GM10266 (cell line): ENCODE data around the gene TSPAN5.

ENCODE experiments used
- DNase-seq: peaks from one replicate; pipeline ENCODE4 v3.0.0; 2012; ENCODE audit errors: extremely low spot score
- CTCF ChIP-seq: IDR thresholded peaks from 2 replicates; pipeline ENCODE4 v1.5.1; 2012; ENCODE audit warnings: mild to moderate bottlenecking, low read depth; ENCODE audit not compliant: control insufficient read depth, insufficient read depth; ENCODE audit errors: missing control alignments

The TSPAN5 gene

DNA sequence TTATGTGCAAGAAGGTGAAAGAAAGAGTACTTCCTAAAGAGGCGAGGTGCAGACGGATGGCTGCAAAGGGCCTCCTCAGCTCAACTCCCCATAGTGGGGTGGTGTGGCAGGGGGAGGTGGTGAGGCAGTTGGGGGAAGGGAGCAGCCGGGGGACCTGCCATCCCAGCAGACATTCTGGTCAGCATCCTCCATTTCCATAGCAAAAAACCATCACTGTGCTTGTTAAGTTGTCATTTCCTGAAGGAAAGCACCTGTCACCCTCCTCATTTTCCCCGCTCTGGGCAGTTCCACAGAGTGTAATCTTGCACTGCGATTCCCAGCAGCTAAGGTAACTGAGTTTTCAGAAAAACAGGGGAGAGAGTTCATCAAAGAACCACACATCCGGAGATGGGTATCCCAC, 51.5 kb downstream of the TSPAN5 start:
- TF ChIP-seq CTCF = no peak

GRCh38 chr4:98605216-98605615, 53.2 kb downstream of the TSPAN5 start:
- TF ChIP-seq CTCF = no peak
- DNase-seq = no peak

More for the DNA sequence above, 51.5 kb downstream of the TSPAN5 start:
- no peak for DNase-seq

DNA sequence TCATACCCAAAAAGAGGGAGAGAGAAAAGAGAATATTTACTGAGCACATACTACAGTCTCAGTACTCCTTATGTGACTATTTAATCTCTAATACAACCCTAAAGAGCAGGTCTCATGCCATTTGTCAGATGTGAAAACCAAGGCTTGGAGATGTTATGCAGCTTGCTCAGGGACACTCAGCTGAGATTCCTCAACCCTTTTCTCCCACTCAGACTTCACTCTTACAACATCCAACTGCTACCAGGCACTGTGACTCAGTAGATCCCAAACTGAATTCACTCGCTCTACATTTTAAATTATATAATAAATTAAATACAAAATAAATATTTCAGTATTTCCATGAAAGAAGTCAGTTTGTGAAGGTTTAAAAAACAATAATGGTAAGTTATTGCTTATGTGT, 53.7 kb downstream of the TSPAN5 start:
- TF ChIP-seq CTCF = no peak
- no peak for DNase-seq

- TF ChIP-seq CTCF = no peak
- no peak for DNase-seq
Observed at GRCh38 chr4:98603683-98604521, 54.5 kb downstream of the TSPAN5 start.

DNA sequence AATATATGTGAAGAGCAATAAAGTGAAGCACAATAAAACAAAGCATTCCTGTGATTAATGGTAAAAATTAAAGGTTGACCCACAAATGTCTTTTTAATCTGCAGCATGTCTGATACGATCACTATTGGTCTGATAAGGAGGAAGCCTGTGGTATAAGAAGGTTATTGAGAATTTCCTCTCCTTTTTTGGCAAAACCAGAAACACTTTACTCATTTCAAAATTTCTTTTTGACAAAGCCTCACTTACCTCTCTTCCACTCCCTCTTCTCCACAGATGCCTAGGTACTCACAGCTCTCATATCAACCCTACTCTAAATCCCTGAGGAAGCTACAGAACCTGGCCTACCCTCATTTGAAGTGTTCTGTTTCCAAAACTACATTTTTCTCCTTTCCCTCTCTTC, 56.1 kb downstream of the TSPAN5 start:
- no peak for TF ChIP-seq CTCF
- no peak for DNase-seq

DNA sequence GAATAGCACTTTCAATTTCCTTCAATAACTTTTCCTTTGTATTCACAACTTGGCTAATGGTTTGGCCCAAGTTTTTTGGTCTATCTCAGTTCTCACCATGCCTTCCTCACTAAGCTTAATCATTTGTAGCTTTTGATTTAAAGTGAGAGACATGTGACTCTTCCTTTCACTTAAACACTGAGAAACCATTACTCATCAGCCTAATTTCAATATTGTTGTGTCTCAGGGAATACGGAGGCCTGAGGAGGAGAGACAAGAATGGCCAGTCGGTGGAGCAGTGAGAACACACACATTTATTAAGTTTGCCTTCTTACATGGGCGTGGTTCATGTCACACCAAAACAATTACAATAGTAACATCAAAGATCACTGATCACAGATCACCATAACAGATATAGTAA, 56.7 kb downstream of the TSPAN5 start:
- no peak for DNase-seq
- no peak for TF ChIP-seq CTCF

DNA sequence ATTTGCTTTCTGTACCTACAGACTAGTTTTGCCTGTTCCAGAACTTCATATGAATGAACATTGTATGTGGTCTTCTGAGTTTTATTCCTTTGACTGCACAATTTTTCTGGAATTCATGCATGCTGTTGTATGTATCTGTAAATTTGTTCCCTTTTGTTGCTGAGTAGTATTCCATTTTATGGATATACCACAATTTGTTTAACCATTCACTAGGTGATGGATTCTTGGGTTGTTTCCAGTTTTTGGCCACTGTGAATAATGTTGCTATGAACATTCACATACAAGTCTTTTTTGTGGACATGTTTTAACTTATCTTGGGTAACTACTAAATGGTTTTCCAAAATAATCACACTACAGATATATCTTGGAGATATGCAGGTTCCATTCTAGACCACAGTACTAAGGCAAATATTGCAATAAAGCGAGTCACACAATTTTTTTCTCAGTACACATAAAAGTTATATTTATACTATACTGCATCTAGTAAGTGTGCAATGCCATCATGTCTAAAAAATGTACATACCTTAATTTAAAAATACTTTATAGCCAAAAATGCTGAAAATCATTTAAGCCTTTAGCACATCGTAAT, 58.7 kb downstream of the TSPAN5 start:
- no peak for DNase-seq
- TF ChIP-seq CTCF = no peak
